NK-92 (cell line): ENCODE measurements around the gene USP5.
A peak's percentile ranks its signal among the peaks of the same experiment; 100 is the strongest.
"Not testable (repeated sequence)": the region's sequence is repeated elsewhere in the genome, so short reads cannot be mapped to it uniquely, and the experiment has no call there.

Experiments
- DNase-seq: peaks from one replicate; lab custom pipeline; 2025; ENCODE audit not compliant: unreplicated experiment; lab: John Stamatoyannopoulos, UW

USP5 gene

DNA sequence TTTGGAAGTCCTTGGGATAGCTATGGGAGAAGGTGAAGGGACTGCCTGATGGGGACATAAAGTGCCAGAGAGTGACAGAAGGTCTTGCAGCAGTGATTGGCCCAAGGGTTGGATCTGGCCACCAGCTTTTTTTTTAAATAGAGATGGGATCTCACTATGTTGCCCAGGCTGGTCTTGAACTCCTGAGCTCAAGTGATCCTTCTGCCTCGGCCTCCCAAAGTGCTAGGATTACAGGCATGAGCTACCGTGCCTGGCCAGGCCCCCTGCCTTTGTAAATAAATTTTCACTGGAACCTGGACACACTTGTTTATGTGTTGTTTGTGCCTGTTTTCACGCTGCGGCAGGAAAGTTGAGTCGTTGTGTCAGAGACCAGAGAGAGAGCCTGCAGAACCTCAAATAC, 13.4 kb downstream of the USP5 start:
- DNase-seq, result not testable (repeated sequence)

DNA sequence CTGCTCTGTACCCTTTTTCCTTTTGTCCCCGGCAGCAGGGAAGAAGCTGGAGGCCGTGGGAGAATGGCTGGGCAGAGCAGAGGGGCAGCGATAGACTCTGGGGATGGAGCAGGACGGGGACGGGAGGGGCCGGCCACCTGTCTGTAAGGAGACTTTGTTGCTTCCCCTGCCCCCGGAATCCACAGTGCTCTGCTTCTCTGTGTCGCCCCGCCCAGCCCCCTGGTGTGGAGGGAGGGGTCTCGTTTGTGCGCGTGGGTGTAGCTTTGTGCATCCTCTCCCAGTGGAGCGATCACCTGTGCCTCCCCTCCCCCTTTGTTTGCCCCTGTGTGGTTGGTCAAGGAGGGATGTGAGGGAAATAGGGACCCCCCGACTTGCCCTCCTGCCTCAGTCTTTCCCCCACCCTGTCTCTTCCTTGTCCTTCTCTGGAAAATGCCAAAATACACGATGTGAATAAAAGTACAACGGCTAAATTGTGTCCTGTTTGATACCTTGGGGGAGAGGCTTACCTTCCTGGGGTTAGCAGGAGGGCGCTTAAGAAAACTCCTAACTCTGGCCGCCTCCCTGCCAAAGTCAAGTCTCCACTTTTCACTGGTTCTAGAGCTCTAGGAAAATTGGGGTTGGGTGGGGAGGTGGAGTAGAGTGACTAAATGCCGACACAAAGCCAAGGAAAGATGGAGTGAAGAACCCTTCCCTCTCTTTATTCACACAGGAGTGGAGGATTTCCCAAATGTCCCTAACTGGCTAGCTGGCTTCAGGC, 14.4 kb downstream of the USP5 start:
- DNase-seq, result no peak

DNA sequence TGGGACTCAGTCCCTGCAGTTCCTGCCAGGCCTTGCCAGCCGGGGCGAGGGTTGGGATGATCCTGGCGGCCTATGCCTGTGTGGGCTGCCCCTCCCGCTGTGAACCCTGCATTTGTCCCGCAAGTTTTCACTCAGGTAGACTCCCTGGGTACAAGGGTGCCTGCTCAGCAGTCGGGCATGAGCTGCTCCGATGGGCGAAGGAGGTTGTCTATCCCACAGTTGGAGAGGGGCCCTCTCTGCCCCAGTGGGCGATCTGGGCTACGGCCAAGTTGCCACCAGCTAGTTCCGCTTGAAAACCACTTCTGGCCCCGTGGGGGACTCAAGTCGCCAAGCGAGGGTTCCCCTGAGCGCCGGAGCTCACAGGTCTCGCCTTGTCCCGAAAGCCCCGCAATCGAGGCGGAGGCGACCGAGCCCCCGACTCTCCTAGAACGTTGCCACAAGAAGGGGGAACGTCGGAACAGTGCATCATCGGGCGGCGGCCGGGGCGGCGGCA, 15.0 kb downstream of the USP5 start:
- no peak for DNase-seq

DNA sequence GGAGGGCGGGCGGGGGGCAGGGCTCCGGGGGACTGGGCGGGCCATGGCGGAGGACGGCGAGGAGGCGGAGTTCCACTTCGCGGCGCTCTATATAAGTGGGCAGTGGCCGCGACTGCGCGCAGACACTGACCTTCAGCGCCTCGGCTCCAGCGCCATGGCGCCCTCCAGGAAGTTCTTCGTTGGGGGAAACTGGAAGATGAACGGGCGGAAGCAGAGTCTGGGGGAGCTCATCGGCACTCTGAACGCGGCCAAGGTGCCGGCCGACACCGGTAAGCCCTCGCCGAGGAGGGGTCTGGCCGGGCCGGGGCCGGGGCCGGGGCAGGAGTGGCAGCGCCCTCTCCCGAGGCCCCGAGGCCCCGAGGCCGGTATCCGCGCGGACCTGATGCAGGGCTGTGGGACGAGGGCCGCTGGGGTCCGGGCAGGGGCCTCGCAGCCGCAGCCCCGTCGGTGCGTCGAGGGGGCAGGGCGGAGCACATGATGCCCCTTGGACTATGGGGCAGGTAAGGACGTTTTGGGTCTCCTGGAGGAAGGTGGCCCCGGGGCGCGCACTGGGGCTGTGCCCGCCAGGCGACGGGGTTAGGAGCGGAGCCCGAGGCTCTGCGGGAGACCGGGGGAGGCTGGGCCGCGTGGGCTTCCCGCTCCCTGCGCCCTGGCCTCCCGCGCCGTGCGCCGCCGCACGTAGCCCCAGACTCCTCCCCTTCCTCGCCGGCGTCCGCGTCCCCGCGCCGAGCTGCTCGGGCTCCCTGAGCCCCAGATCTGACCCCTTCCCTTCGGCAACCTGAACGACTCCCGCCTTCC, 15.7 kb downstream of the USP5 start, which contains the start of gene TPI1:
TPI1 (plus strand) TSS at position 119 of the 798 bp plus-strand sequence; CDS start at position 155, 36 bp downstream.
- DNase-seq, result peak; percentile 14

DNA sequence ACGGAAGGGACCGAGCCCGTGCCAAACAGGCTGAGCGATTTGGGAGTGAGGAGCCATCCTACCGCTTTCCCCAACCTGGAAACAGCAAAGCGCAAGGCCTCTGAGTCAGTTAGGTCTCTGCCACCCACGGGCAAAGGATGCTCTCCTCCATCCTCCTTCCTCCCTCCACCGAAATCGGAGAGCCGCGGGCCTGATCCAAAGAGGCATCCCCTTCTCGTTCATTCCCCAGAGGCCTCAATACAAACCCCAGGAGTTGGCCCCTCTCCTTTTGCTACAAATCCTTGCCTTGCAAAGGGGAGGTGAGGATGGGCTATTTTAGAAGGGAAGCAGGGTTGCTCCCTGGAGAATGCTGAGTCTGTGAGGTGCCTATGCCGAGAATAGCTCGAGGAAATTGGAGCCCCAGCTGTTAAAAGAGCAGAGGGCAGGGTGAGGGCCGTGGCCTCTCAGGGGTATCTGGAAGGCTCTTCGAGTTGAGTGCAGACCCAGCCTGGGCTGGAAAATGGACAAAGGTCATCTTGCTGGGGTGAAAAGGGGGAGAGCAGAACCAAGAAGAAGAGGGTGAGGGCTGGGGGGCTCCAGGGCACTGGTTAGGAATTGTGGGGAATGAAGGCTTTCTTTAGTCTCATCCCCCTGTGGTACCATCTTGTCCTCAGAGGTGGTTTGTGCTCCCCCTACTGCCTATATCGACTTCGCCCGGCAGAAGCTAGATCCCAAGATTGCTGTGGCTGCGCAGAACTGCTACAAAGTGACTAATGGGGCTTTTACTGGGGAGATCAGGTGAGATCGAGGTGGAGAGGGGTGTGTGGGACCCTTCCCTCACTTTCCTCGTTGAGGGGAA, 16.5 kb downstream of the USP5 start:
- DNase-seq, result no peak

DNA sequence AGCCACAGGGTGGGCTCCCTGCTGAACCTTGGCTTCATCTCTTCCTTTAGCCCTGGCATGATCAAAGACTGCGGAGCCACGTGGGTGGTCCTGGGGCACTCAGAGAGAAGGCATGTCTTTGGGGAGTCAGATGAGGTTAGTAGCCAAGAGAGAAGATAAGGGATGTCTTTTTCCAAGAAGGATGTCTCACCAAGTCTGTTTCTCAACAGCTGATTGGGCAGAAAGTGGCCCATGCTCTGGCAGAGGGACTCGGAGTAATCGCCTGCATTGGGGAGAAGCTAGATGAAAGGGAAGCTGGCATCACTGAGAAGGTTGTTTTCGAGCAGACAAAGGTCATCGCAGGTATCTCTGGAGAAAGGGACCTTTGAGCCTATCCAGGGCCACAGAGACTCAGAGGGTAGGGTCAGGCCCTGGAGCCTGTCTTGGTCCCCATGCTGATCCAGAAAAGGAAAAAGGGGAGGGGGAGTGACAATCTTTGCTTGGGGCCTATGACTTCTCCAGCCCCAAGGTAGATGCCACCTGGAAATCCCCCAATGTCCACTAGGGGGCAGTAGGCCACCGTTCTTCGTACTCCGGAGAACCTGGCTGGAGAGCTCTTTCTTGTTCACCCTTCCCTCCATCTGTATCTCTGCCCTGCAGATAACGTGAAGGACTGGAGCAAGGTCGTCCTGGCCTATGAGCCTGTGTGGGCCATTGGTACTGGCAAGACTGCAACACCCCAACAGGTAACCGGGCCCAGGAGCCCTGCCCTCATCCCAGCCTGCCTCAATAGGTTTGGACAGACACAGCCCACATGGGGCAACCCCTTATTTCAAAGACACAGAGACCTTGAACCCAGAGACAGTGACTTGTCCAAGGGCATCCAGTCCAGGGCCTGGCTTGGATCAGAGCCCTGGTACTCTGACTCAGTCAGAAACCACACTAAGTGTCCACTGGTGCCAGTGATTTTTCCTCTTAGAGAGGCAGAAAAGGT, 17.4 kb downstream of the USP5 start:
- DNase-seq, result no peak

DNA sequence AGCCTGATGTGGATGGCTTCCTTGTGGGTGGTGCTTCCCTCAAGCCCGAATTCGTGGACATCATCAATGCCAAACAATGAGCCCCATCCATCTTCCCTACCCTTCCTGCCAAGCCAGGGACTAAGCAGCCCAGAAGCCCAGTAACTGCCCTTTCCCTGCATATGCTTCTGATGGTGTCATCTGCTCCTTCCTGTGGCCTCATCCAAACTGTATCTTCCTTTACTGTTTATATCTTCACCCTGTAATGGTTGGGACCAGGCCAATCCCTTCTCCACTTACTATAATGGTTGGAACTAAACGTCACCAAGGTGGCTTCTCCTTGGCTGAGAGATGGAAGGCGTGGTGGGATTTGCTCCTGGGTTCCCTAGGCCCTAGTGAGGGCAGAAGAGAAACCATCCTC, 18.4 kb downstream of the USP5 start:
- not testable (repeated sequence) for DNase-seq

DNA sequence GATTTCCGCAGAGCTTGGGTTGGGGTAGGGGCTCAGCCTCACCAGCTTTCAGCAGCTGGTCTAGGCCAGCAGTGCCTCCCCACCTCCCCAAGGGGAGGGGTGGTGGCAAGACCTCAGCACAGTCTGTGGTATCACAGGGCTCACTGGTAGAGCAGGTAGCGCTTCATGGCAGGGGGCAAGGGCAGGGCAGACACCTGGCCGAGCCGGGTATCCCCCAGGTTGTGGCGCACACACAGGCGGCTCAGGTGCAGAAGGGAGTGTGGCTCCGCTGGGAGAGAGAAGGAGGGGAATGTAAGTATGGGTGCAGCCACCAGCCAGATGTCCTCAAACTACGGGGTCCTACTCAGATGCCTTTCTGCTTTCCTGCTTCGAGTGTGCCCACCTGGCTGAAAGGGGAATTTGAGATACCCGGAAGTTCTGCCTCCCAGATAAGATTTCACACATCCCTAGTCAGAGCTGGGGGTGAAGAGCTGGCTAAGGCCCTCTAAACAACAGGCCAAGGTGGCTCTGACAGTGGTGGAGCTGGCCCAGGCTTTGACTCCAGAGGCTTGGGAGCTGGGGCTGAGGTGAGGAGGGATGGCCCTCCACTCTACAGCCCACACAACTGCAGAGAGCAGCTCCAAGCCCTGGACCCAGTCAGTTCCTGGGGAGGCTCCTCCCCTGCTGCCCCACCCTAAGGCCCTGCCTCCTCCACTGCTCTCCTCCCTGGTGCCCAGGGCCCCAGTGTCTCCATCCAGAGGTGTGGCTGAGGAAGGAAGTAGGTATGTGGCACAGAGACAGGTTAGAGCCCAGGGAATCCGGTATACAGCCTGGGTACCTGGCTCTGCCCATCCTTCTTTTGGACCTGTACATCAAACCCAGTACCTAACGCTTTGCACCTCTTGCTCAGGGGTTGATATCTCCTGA, 19.4 kb downstream of the USP5 start:
- DNase-seq, result no peak

DNA sequence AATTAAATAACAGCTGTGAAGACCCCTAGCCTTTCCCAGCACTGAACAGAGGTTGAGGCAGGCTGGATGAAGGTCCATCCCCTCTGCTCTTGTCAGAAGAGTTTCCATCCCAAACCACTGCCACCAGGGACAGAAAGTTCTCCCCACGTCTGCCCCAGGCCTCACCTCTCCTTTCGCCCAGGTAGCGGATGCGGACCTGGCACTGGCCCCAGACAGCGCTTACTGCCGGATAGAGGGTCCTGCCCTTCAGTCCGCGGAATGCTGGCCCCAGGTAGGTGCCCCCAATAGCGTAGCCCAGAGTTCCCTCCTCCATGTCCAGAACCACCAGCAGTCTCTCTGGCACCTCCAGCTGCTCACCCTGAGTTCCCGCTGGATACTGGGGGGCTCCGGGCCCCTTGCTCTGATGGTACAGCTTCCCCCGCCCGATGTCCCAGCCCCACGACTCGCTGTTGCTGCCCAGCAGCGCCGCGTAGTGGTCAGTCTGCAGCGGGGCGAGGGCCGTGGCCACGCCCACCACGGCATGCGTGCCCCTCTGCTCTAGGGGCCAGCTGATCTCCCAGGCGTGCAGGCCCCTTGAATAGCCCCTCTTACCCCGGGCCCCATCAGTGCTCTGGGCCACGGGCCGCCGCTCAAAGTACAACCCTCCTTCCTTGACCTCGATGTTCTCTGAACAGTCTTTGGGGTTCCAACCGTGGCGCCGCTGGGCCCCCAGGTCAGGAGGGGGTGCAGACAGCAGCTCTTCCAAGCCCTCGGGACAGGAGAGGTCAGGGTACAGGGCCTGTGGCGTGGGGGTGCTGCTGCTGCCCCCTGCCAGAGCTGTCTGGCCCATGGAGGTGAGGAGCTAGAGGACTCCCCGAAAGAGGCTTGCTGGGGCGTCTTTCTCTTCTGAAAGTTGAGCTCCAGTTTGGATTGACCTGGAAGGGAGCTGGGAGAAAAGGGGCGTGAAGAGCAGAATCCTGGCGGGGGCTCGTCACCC, 20.4 kb downstream of the USP5 start:
- peak; percentile 8 for DNase-seq

DNA sequence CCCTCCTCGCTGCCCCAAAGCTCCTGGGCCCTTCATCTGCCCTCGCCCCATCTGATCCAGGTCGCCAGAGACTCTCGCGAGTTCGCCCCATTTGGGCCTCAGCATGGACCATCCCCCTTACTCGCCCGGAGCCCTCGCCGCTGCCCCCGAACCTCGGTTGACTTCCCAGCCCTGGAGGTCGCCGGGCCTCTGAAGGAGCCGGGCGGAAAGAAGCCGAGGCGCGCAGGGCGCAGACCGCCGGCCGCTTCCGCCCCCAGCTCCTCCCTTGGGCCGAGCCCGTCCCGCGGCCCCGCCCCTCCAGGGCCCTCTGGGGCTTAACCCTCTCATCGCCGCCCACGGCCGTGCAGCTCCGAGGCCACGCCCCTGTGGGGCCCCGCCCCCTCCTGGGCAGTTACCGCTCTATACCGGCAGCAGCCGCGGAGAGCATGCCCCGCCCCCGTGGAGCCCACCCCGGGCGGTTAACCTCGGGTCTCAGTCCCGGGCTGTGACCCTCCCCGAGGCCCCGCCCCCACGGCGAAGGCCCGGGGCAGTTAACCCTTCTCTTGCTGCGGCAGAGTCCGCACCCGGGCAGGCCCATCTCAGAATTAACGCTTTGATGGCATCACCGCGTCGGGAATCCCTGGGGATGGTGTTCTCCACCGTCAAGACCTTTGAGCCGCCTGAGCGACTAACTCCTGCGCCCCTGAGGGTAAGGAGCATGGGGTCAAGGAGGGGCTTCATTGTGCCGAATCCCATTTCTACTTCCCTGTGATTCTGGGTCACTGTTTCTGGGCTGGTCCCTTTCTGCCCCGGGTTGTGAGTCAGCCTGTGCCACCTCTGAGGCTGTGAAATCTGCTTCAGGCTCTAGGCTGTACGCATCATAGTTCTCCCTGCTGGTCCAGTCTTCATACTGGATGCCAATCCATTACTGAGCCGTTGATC, 21.4 kb downstream of the USP5 start, which contains the start of gene SPSB2:
SPSB2 (minus strand) TSS at position 210 of the 921 bp plus-strand sequence. CDS start 402 bp downstream, outside the sequence.
- DNase-seq, result peak; percentile 75

DNA sequence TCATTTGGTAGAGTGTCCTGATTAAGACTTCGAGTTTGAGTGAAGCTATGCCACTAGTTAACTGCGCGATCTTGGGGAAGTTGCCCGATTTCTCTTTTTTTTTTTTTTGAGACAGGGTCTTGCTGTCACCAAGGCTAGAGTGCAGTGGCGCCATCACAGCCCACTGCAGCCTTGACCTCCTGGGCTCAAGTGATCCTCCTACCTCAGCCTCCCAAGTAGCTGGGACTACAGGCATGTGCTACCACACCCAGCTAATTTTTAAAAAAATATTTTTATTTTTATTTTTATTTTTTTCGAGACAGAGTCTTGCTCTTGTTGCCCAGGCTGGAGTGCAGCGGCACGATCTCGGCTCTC, 22.0 kb downstream of the USP5 start:
- not testable (repeated sequence) for DNase-seq

DNA sequence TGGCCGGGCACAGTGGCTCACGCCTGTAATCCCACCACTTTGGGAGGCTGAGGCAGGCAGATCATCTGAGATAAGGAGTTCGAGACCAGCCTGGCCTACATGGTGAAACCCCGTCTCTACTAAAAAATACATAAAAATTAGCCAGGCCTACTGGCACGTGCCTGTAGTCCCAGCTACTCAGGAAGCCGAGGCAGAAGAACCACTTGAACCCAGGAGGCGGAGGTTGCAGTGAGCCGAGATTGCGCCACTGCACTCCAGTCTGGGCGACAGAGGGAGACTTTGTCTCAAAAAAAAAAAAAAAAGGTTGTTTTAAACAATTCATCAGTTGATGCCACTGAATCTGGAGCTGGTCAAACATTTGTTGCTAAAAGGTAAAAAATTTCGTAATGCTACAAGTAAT, 27.9 kb downstream of the USP5 start:
- not testable (repeated sequence) for DNase-seq

DNA sequence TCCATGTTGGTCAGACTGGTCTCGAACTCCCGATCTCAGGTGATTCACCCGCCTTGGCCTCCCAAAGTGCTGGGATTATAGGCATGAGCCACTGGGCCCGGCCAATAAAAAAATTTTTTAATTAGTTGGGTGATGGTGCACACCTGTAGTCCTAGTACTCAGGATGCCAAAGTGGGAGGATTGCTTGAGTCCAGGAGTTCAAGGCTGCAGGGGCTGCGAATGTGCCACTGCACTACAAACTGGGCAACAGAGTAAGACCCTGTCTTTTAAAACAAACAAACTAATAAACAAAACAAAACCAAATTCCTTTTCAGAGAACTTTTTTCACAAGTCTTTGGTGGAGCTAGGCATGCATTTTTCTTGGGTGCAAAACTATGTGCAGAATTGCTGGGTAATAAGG, 31.3 kb downstream of the USP5 start:
- no peak for DNase-seq

DNA sequence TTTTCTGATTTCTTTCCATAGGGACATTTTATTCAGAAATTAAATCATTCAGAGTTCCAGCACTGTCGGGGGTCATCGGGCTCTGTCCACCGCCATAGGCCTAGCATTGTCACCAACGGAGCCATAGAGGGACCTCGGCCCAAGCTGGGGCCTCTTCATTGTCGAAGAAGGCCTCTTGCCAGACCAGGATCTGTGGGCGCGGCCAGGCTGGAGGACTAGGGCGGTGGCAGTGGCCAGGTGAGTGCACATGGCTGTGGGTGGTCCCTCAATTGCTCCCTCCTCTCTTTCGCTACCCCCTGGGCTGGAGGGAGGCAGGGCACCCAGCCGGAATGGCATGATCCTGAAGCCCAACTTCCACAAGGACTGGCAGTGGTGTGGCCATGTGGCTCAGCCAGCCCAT, 31.7 kb downstream of the USP5 start:
- DNase-seq, result no peak

DNA sequence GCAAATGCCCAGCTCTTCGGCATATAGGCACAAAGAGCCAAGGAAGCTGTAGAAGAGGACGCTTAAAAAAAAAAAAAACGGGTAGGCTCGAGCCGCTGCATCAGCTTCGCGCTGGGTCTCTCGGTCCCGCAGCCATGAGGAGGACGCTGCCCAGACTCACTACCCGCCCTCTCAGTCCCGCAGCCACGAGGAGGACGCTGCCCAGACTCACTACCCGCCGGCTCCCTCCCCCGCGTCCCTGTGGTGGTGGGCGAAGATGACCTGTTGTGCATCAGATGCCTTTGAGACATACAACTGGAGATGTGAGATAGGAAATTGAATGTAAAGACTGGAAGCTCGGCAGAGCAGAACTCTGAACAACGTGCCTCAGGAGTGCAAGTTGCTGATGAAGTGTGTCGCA, 32.6 kb downstream of the USP5 start:
- DNase-seq, result no peak

DNA sequence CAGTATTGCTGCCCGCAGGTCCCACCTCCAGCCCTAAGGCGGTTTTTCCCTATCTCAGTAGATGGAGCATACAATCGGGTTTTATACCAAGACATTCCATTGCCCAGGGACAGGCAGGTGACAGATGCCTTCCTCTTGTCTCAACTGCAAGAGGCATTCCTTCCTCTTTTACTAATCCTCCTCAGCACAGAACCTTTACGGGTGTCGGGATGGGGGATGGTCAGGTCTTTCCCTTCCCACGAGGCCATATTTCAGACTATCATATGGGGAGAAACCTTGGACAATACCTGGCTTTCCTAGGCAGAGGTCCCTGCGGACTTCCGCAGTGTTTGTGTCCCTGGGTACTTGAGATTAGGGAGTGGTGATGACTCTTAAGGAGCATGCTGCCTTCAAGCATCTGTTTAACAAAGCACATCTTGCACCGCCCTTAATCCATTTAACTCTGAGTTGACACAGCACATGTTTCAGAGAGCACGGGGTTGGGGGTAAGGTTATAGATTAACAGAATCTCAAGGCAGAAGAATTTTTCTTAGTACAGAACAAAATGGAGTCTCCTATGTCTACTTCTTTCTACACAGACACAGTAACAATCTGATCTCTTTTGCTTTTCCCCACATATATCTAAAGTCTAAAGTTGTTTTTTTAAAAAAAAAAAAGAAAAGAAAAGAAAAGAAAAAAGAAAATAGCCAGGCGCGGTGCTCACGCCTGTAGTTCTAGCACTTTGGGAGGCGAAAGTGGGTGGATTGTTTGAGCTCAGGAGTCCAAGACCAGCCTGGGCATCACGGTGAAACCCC, 34.5 kb downstream of the USP5 start:
- DNase-seq, result not testable (repeated sequence)
